HG02884 (cell line): ENCODE data around the gene TSPAN9.

Experiments
- ATAC-seq: cut with Tn5 transposase; IDR thresholded peaks from one replicate; pipeline ENCODE4 v1.9.1; 2021; ENCODE audit warnings: mild to moderate bottlenecking, moderate library complexity; ENCODE audit not compliant: unreplicated experiment

The TSPAN9 gene

DNA sequence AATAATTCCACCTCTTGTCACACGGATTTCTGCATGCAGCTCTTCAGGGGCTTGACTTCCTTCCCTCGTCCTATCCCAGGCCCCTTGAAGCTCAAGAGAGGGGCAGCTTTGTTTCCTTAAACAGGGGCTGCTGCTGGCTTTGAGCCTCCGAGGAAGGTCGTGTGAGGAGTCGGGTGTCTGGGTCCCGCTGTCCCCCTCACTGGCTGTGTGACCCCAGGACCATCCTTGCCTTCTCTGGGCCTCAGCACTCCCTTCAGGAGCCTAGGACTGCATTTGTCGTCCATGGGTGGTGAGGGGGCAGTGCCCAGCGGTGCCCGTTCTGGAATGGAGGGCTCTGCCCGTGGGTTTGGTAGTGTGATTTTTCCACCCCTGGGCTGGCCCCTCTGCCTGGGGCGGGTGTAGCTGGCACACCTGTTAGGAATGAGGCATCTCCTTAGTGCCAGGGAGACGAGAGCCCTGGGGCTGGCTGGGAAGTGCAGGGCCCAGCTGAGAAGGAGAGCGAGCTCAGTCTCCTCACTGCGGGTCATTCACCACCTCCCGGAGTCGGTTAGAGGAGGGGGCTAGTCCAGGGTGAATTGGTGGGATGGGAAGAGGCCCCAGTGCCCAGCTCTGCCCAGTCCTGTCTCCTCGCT, 60.8 kb downstream of the TSPAN9 start:
- ATAC-seq: no peak

DNA sequence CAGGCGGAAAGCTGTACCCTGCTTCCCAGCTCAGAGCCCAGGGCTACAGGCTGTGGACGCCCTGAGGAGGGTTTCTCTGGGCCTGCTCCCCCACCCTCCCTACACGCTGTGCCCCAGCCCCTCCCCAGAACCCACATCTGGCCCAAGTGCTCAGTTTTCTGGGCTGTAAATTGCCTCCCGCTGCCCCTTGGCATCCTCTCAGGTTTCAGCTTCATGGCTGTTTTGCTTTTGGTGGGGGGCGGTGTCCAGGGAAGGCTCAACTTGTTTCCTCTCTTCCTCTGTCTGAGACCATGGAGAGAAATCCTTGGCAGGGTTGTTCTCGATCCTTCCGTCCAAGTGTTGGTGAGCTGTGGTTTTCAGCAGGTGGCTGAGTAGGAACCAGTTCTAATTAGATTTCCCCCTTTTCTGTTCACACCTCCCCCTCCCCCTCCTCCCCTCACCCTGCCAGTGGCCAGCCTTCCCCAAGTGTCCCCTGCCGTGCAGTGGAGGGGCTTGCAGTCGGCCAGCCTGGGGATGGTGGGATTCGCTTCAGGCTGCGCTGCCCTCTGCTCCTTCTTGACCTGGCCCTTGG, 61.8 kb downstream of the TSPAN9 start:
- ATAC-seq: no peak

DNA sequence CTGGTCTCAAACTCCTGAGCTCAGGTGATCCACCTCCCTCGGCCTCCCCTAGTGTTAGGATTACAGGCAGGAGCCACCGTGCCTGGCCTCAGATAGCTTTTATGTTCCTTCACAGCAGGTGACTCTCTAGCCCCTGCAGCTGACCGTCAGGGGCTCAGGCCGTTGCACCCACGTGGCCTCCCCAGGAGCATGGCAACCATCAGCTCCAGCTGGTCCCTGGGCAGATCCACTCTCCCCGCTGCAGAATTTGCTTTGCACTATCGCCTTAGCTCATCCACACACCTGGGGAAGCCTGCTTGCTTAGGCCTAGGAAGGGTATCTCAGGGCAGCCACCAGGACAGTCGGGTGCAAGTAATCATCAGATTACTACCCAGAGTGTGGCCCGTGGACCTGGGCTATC, 62.6 kb downstream of the TSPAN9 start:
- no peak for ATAC-seq

DNA sequence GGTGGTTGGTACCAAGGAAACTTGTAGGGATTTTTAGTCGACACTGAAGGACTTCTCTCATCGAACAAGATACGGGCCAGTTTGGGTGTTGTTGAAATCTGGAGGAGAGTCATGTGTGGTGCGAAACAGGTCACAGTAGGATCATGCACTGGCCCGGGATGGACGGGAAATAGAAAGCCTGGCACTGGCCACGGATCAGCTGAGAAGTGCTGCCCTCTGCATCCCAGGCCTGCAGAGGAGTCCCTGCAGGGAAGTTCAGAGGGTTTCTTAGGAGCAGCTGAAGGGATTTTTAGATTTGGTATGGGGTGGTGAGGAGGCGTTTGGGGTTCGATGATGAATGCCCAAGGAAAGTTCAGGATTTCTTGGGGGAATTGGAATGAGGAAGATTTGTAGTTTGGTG, 63.1 kb downstream of the TSPAN9 start:
- no peak for ATAC-seq

DNA sequence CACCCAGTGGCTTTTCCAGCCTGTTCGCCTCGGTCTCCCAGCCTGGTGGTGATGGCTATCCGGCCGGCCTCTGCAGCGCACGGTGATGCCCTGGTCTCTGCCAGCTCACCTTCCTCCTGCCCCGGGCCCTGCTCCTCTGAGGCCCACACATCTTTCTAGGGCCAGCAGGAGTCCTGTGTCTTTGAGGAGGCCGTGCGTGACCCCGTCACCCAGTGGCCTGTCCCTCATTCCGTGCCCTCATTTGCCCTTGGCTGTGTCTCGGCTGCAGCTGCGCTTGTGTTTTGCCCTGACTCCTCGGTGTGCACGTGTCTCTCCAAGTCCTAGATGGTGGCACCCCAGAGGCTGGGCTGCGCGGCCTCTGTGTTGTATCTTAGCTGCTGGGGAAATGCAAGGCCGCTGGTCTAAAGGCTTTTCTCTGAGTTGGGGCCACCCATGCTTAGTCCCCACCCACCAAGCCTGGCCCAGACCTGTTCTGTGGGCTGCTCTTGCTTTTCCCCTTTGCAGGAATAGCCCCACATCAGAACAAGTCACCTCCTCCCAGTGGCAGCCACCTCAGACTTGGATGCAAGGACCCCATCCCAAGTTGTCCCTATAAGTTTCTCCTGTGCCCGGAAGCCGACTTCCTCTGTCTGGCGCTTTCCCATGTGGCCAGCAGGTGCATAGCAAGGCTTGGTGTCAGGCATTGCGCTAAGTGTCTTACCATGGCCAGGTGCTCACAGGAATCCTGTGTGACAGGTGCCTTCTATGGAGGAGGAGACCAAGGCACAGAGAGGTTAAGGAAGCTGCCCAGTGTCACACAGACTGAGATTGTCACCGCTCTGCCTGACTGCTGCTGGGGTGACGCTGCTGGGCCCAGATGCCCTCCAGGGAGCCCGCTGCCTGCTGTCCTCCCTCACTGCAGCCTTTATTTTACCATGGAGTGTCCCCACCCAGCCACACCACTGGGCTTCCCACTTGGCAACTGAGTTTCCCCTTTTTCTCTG, 64.5 kb downstream of the TSPAN9 start:
- ATAC-seq: no peak

DNA sequence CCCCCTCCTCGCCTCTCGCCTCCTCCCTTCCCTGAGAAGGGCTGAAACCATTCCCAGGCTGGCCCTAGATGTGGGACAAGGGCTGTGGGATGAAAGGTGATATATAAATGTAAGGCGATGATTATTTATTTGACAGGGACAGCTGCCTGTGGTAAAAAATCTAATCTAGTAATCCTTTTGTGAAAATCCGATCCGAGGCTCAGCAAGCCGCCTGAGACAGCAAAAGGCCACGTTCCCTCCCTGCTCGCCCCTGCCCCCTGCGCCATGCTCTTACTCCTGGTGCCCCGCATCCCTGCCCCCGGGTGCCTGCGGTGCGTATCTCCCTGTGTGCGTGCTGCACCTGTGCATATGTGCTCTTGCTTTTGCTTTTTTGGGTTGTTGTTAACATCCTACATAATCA, 65.2 kb downstream of the TSPAN9 start:
- no peak for ATAC-seq

DNA sequence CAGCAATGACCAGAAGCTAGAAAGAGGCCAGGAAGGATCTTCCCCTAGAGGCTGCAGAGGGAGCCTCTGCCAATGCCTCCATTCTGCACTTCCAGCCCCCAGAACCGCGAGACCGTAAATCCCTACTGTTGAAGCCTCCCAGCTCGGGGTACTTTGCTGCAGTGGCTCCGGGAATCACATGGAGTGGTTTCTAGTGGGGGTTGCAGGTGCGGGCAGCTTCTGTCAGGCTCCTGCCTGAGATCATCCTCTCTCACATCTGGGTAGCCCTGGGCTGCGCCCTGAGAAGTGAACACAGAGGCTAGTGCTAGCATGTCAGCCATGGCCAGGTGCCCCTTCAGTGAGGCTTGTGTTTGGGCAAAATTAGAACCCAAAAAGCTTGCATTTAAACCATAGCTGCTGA, 67.3 kb downstream of the TSPAN9 start:
- ATAC-seq: no peak

DNA sequence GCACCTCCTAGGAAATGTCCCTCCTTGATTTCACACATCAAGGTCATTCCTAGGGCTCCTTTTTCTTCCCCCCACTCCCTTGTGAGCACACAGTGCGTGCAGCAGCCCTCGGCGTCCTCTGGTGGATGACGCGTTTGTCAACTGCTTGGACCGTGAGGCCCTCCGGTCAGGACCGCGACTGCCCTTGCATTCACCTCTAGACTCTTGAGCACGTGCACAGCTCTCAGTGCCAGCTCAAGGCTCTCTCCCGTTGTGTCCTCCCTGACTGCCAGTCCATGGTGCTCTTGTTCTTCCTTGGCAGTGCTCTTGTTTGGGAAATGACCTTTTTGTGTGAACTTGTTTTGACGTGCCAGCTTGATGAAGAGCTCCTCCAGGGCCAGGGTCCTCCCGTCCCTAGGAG, 67.9 kb downstream of the TSPAN9 start:
- ATAC-seq: no peak

DNA sequence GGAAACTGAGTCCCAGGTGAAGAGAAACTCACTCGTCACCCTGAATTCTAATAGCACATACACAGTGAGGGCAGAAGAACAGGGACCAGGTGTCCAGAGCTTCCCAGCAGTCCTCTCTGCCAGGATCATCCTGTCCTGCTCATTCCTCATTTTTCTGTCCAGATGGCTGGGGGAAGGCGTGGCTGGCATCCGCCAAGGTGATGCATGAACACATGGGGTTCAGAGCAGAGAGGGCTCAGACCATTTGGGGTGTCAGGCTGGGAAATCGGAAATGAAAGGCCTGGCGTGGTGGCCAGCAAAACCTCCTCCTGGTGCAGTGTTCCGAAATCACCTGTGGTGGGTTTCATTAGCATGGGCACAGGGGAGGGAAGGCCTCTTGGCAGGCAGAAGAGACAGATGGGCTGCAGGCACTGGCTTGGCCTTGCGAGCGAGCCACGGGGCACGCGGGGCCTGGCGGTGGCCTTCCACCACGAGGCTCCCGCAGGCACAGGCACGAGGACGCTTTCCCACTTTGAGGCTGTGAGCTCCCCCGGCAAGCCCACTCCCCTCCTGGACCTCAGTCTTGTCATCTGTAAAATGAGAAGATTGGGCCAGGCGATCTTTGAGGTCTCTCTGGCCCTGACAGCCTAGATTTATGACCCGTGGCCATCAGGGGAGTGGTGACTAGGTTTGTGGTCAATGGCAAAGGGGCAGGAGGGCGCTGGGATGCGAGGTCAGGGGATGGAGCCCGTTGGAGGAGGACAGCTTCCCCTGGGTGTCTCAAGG, 68.5 kb downstream of the TSPAN9 start:
- ATAC-seq: no peak

DNA sequence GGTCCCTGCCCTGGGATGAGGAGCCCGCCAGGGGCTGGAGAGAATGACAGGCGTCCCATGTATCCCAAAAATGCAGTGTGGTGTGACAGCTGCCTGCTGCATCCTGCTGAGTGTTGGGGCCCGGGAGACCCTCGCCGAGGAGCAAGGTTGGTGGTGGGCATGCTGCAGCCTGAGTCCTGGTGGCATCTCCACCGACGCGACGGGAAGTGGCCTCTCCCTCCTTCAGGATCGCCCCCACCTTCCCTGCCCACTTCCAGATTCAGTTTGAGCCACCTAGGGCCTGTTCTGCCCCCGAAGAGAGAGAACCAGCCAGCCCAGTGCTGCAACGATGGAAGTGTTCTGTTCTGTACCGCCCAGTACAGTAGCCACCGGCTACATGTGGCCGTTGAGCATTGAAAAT, 70.1 kb downstream of the TSPAN9 start:
- no peak for ATAC-seq

DNA sequence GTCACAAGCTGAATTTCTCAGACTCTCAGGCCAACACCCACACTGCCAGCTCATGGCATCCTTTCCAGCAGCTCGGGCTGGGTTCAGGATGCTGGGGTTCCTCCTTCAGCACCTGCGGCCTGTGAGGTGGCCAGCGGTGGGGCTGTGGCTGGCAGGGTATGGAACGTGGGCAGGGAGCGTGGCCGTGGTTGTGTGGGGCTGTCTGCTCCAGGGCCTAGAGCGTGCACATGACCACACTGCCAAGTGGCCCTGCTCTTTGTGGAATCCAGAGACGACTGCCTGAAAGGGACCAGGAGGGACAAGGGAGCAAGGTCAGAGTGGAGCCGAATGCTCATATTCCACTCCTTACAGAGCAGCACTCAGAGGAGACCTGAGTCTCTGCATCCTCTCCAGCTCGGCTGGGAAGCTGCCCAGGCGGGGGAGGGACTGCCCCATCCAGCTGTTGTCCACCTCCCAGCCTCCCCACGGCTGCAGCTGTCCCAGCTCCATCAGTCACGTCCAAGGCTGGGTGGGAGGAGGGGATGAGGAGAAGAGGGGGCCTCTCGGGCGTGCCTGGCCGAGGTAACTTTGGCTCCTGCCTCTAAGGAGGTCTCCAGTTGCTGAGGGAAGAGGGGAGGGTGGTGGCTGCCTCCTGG, 71.3 kb downstream of the TSPAN9 start:
- no peak for ATAC-seq

DNA sequence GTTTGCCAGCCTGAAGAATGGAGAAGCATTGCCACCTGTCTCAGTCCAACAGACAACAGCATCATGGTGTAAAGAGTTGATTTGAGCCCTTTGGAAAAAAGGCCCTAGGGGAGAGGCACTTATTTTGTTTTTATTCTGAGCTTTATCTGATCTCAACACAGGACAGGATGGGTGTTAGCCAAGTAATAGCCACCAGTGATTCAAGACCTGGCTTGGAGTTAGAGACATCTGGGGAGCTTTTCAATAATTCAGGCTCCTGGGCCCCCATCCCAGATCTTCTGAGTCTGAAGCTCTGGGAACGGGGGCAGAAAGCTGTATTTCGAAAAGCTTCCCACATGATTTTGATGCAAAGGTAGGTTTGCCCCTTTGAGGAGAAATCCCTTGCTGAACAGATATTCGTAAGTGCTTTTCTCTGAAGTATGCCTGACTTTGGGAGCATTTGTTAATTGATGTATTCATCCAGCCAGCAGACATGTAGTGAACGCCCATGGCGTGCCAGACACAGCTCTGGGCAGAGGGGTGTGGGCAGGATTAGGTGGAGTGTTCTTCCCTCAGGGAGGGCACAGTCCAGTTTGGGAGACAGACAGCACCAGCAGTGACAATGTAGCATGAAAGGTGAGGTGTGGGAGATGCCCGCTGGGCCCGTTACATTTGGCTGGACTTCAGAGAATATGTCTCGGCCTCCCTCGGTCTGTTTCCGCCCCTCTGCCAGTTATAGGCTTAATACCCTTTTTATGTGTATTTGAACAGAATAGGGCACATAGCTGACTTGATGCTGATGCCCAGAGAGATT, 72.5 kb downstream of the TSPAN9 start:
- no peak for ATAC-seq

DNA sequence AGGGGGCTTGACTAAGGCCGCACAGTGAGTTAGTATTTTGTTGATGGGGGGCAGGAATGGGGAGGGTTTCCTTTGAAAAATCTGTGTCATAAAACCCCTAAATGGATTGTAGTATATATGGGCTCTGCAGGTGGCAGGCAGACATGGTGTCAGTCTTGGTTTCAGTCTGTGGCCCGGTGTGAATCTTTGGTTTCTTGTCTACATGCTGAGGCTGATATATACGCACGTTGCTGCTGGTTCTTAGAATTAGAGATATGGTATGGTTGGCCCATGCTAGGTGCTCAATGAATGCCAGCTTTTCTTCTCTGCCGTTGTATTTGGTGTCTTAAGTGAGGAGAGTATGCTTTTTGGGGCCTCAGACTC, 73.1 kb downstream of the TSPAN9 start:
- ATAC-seq: no peak

DNA sequence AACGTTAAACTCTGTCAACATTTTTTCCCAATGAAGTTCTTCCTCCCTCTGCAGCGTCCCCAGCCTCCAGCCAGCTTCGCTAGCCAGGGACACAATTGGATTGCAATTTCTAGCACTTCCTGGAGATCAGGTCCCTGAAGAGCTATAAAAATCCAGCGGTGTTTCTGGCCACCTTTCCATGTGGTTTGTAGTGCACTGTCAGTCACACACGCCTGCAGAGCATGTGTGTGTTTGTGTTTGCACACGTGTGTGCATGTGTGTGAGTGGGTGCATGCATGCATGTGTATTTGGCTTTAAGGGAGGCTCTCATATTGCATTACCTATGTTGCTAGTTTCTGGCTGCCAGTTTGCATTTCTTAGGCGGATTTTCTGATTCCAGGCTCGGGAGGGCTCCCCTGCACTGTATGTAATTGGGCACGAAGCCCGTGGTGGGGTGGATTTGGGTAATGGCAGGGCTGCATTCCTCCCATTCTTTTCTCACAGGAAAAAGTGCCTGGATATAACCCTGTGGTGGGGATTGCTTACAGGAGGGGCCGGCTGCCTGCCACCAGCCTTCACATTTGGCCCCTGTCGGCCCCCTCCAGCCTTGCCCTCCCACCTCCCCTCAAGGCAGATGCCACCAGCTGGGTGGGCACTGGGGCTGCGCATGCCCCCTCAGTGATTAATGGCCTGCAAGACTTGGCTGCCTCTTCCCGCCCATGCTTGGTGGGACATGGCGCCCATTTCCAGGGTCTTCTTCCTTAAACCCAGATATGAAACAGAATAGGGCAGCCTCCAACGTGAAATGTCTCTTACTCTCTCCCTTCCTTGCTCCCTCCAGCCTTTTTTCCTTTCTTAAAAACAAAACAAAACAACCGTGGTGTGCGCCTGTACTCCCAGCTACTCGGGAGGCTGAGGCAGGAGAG, 74.0 kb downstream of the TSPAN9 start:
- ATAC-seq: no peak

DNA sequence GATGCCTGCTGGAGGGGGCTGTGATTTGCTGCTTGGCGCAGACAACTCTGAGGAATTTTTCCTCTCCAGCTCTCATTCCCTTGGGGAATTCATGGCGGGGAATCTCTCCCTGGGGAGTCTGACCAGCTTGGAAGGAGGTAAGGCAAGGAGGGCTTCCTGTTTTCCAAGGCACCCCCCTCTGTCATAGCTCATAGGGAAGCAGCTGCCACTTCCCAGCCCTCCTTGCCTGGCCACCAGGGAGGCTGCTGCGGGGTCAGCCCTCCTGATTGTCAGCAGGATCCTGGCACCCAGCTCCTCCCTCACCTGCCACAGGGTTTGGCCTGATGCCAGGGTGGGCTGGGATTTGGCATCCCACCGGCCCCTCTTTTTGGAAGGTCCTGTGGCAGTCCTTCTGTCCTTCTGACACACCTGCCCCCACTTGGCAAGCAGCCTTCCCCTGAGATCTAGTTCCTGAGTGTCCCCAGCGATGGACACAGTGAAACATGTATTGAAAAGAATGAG, 74.9 kb downstream of the TSPAN9 start:
- no peak for ATAC-seq

DNA sequence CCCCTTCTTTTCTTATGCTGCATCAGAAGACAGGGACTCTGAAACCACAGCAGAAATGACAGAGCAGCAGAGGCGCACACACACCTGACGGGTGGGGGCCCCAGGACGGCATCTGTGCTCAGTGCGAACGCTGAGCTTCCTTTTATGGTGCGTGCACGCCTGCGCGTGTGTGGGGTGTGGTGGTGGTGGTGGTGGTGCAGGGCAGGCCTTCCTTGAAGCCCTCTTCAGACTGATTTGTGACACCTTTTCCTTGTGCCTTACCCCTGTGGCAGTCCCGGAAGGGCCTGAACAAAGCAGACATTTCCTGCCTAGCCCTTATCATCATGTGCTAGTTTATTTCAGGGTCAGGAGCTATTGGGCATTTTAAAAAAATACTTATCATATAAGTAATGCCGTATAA, 75.7 kb downstream of the TSPAN9 start:
- ATAC-seq: no peak

DNA sequence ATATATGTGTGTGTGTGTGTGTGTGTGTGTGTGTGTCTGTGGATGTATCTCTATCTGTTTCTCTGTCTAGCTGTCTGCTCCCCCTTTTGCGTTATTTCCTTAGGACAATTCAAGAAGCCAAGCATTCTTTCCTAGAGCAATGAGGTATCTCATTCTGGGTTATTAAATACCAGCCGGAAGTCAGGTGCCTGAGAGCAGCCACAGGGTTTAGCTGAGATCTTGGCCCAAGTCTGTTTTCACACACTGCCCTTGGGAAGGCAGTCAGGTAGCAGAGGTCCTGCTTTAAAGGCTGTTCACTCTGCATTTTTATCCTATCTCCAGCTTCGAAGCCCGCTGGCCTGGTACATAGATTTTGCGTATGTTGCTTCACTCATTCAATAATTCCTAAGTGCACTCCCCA, 76.8 kb downstream of the TSPAN9 start:
- no peak for ATAC-seq

DNA sequence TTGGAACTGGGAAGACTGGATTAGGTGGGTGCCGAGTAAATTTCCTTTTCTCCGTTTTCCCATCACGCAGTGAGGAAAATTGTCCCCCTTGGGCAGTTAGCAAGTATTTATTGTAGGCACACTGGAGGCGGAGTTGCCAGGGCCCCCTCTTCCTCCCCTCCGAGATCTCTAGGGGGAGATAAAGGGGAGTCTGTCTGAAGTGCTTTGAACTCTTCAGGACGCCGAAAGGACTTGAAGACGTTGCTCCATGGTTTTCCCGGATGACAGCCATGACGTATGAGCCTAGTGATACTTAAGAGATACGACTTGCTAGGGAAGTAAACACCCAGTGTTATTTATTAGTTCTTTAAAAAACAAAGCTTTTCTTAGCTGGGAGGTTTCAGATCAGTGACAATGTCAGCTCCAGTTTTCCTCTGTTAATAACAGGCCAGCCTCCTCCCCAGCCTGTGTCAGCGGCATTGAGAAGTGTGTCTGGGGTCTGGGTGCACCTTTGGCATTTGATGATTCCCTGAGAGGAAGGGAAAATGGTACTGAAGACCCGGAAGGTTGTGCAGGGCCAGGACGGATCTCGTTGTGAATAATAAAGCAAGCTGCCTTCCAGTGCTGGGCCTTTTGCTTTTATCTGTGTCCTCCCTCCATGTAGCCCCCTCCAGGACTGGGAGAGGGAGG, 78.7 kb downstream of the TSPAN9 start:
- ATAC-seq: no peak
